ENCODE measurements around the gene IQCH. TPM values are rescaled to one million over a fixed set of nuclear protein-coding genes. Genes with fewer than 3 reads are reported as not detected.
"Not testable (repeated sequence)": the region's sequence is repeated elsewhere in the genome, so short reads cannot be mapped to it uniquely, and the experiment has no call there.

Gene IQCH
- total RNA-seq, 2 experiments from 2014 or later, result 1.2 to 2.2 TPM

- Mint-ChIP-seq H3K4me3 (no peak overlapping the region), H3K27me3 (no peaks in the 10 kb centered on the region), H3K4me1 (peaks cover 8% of the 10 kb centered on the region), H3K36me3 (peaks cover 3% of the 10 kb centered on the region), H3K27ac (no peak overlapping the region), H3K9me3 (peaks cover 2% of the 10 kb centered on the region)
- POLR2A ChIA-PET, result no interaction called here
- ATAC-seq (ENCODE audit: low read depth) (no peak), DNase-seq (no peak)
These were observed 154.6 kb downstream of the IQCH start for GRCh38 chr15:67409175-67409574.

GRCh38 chr15:67411486-67411885 lies 156.9 kb downstream of the IQCH start:
- no peak for DNase-seq
- H3K27ac Mint-ChIP-seq, result no peak overlapping the region
- POLR2A ChIA-PET, result no interaction called here
- no peak for ATAC-seq (ENCODE audit: low read depth)
- H3K9me3 Mint-ChIP-seq, result peaks cover 2% of the 10 kb centered on the region
- H3K27me3 Mint-ChIP-seq, result no peaks in the 10 kb centered on the region
- peaks cover 3% of the 10 kb centered on the region for H3K36me3 Mint-ChIP-seq
- H3K4me3 Mint-ChIP-seq, result no peak overlapping the region
- H3K4me1 Mint-ChIP-seq, result peaks cover 8% of the 10 kb centered on the region

GRCh38 chr15:67413770-67414390 lies 159.3 kb downstream of the IQCH start:
- Mint-ChIP-seq H3K4me1 (peaks cover 8% of the 10 kb centered on the region), H3K9me3 (peaks cover 2% of the 10 kb centered on the region), H3K27me3 (no peaks in the 10 kb centered on the region), H3K27ac (no peak overlapping the region), H3K4me3 (no peak overlapping the region), H3K36me3 (peaks cover 3% of the 10 kb centered on the region)
- POLR2A ChIA-PET, result no interaction called here
- no peak for ATAC-seq (ENCODE audit: low read depth)
- DNase-seq, result no peak

- ATAC-seq (ENCODE audit: low read depth), result no peak
- no peak for DNase-seq
- Mint-ChIP-seq H3K4me1 (peaks cover 5% of the 10 kb centered on the region), H3K27ac (no peak overlapping the region), H3K36me3 (peaks cover 3% of the 10 kb centered on the region), H3K9me3 (peaks cover 2% of the 10 kb centered on the region), H3K4me3 (no peak overlapping the region), H3K27me3 (no peaks in the 10 kb centered on the region)
- POLR2A ChIA-PET, result no interaction called here
These were observed 160.6 kb downstream of the IQCH start for GRCh38 chr15:67415181-67415580.

- peaks cover 2% of the 10 kb centered on the region for H3K4me1 Mint-ChIP-seq
- ATAC-seq (ENCODE audit: low read depth) (no peak), DNase-seq (no peak)
- H3K27ac Mint-ChIP-seq, result no peak overlapping the region
- no peaks in the 10 kb centered on the region for H3K27me3 Mint-ChIP-seq
- POLR2A ChIA-PET, result no interaction called here
- H3K36me3 Mint-ChIP-seq, result no peaks in the 10 kb centered on the region
- H3K9me3 Mint-ChIP-seq, result peaks cover 2% of the 10 kb centered on the region
- no peak overlapping the region for H3K4me3 Mint-ChIP-seq
These were observed 162.3 kb downstream of the IQCH start for GRCh38 chr15:67416891-67417290.

- H3K27me3 Mint-ChIP-seq, result no peaks in the 10 kb centered on the region
- no peak overlapping the region for H3K4me3 Mint-ChIP-seq
- H3K27ac Mint-ChIP-seq, result no peak overlapping the region
- ATAC-seq (ENCODE audit: low read depth) (no peak), DNase-seq (no peak)
- H3K9me3 Mint-ChIP-seq, result no peaks in the 10 kb centered on the region
- H3K4me1 Mint-ChIP-seq, result no peaks in the 10 kb centered on the region
- no peaks in the 10 kb centered on the region for H3K36me3 Mint-ChIP-seq
- POLR2A ChIA-PET, result no interaction called here
These were observed 165.1 kb downstream of the IQCH start for GRCh38 chr15:67419705-67420104.

GRCh38 chr15:67420137-67420536 lies 165.6 kb downstream of the IQCH start:
- no peaks in the 10 kb centered on the region for H3K9me3 Mint-ChIP-seq
- no peak overlapping the region for H3K27ac Mint-ChIP-seq
- ATAC-seq (ENCODE audit: low read depth) (no peak), DNase-seq (no peak)
- no peaks in the 10 kb centered on the region for H3K36me3 Mint-ChIP-seq
- POLR2A ChIA-PET, result no interaction called here
- H3K4me1 Mint-ChIP-seq, result no peaks in the 10 kb centered on the region
- H3K27me3 Mint-ChIP-seq, result no peaks in the 10 kb centered on the region
- H3K4me3 Mint-ChIP-seq, result no peak overlapping the region

GRCh38 chr15:67421105-67421504 lies 166.5 kb downstream of the IQCH start:
- no peak overlapping the region for H3K4me3 Mint-ChIP-seq
- DNase-seq, result no peak
- no peak for ATAC-seq (ENCODE audit: low read depth)
- H3K9me3 Mint-ChIP-seq, result no peaks in the 10 kb centered on the region
- no peaks in the 10 kb centered on the region for H3K27me3 Mint-ChIP-seq
- no peak overlapping the region for H3K27ac Mint-ChIP-seq
- H3K4me1 Mint-ChIP-seq, result no peaks in the 10 kb centered on the region
- no peaks in the 10 kb centered on the region for H3K36me3 Mint-ChIP-seq
- POLR2A ChIA-PET, result no interaction called here

- H3K27ac Mint-ChIP-seq, result no peak overlapping the region
- H3K27me3 Mint-ChIP-seq, result no peaks in the 10 kb centered on the region
- no peaks in the 10 kb centered on the region for H3K36me3 Mint-ChIP-seq
- no peaks in the 10 kb centered on the region for H3K9me3 Mint-ChIP-seq
- no peak overlapping the region for H3K4me3 Mint-ChIP-seq
- DNase-seq, result no peak
- POLR2A ChIA-PET, result no interaction called here
- no peak for ATAC-seq (ENCODE audit: low read depth)
- H3K4me1 Mint-ChIP-seq, result no peaks in the 10 kb centered on the region
These were observed 167.7 kb downstream of the IQCH start for GRCh38 chr15:67422296-67422695.

GRCh38 chr15:67433495-67434099 lies 179.0 kb downstream of the IQCH start:
- H3K36me3 Mint-ChIP-seq, result no peaks in the 10 kb centered on the region
- no peak for ATAC-seq (ENCODE audit: low read depth)
- POLR2A ChIA-PET, result no interaction called here
- H3K27me3 Mint-ChIP-seq, result peaks cover 2% of the 10 kb centered on the region
- H3K4me1 Mint-ChIP-seq, result peaks cover 2% of the 10 kb centered on the region
- DNase-seq, result no peak
- H3K9me3 Mint-ChIP-seq, result no peaks in the 10 kb centered on the region
- no peak overlapping the region for H3K27ac Mint-ChIP-seq
- H3K4me3 Mint-ChIP-seq, result no peak overlapping the region

GRCh38 chr15:67436351-67437250 lies 182.0 kb downstream of the IQCH start:
- H3K27ac Mint-ChIP-seq; H3K4me1 Mint-ChIP-seq; DNase-seq; H3K9me3 Mint-ChIP-seq; ATAC-seq (ENCODE audit: low read depth); H3K4me3 Mint-ChIP-seq; H3K36me3 Mint-ChIP-seq; H3K27me3 Mint-ChIP-seq; POLR2A ChIA-PET: not testable (repeated sequence)

- H3K4me3 Mint-ChIP-seq, result no peak overlapping the region
- no peaks in the 10 kb centered on the region for H3K4me1 Mint-ChIP-seq
- POLR2A ChIA-PET, result no interaction called here
- peaks cover 5% of the 10 kb centered on the region for H3K36me3 Mint-ChIP-seq
- no peak for ATAC-seq (ENCODE audit: low read depth)
- no peaks in the 10 kb centered on the region for H3K27me3 Mint-ChIP-seq
- DNase-seq, result no peak
- H3K27ac Mint-ChIP-seq, result no peak overlapping the region
- H3K9me3 Mint-ChIP-seq, result peaks cover 2% of the 10 kb centered on the region
These were observed 189.5 kb downstream of the IQCH start for GRCh38 chr15:67444100-67444499.

- no peak for ATAC-seq (ENCODE audit: low read depth)
- POLR2A ChIA-PET, result no interaction called here
These were observed 191.9 kb downstream of the IQCH start for GRCh38 chr15:67446449-67446848.

GRCh38 chr15:67448372-67448771 lies 193.8 kb downstream of the IQCH start:
- ATAC-seq (ENCODE audit: low read depth); H3K36me3 Mint-ChIP-seq; POLR2A ChIA-PET; H3K27me3 Mint-ChIP-seq; H3K4me1 Mint-ChIP-seq; H3K27ac Mint-ChIP-seq; H3K4me3 Mint-ChIP-seq; H3K9me3 Mint-ChIP-seq; DNase-seq: not testable (repeated sequence)

More at GRCh38 chr15:67446449-67446848, 191.9 kb downstream of the IQCH start:
- Mint-ChIP-seq H3K9me3 (peaks cover 3% of the 10 kb centered on the region), H3K27me3 (no peaks in the 10 kb centered on the region), H3K4me1 (no peaks in the 10 kb centered on the region), H3K4me3 (no peak overlapping the region), H3K36me3 (peaks cover 2% of the 10 kb centered on the region), H3K27ac (no peak overlapping the region)
- DNase-seq, result no peak
